Left lung (tissue), 10 donors: ENCODE data around the gene BCL11B. TPM values are rescaled to one million over a fixed set of nuclear protein-coding genes. Genes with fewer than 3 reads are reported as not detected.
A peak's percentile ranks its signal among the peaks of the same experiment; 100 is the strongest.

Experiments used
- ATAC-seq: fragments of 200-7000 bp; cut with Tn5 transposase; one replicate; pipeline ENCODE4 v1.9.1; 2020; ENCODE audit warnings: moderate library complexity
- DNase-seq, 4 donors: peaks; one replicate each; pipeline ENCODE4 v3.0.0-alpha.2; 2013 to 2020
- H3K27ac ChIP-seq, 2 donors: fragments of 200-600 bp; sonication (generic) in 1 of 2; one replicate each; pipeline versions ENCODE4 v1.5.0 to v1.8.0; 2020 to 2021
- H3K27me3 ChIP-seq, 2 donors: fragments of 200-600 bp; sonication (generic) in 1 of 2; one replicate each; pipeline versions ENCODE4 v1.5.0 to v1.8.0; 2020 to 2021
- H3K36me3 ChIP-seq, 2 donors: fragments of 200-600 bp; sonication (generic) in 1 of 2; one replicate each; pipeline versions ENCODE4 v1.5.0 to v1.8.0; 2020 to 2021
- H3K4me1 ChIP-seq, 2 donors: fragments of 200-600 bp; one replicate each; pipeline ENCODE4 v1.8.0; 2021
- H3K4me3 ChIP-seq, 2 donors: fragments of 200-600 bp; sonication (generic) in 1 of 2; one replicate each; pipeline versions ENCODE4 v1.5.0 to v1.8.0; 2020 to 2021; ENCODE audit warnings: mild to moderate bottlenecking in 1 of 2
- H3K9me3 ChIP-seq, 2 donors: fragments of 200-600 bp; sonication (generic) in 1 of 2; one replicate each; pipeline versions ENCODE4 v1.5.0 to v1.8.0; 2020 to 2021
- intact Hi-C, 2 donors: fragments of 100-400 bp; cut with DNase I; formaldehyde crosslinking; loops; one replicate each; pipeline versions ENCODE4 v1.11.2 to v1.14.2; 2022
- polyA plus RNA-seq, 6 donors: library from polyadenylated mRNA; unstranded; fragments of 120-200 nt; gene quantifications; one replicate each; pipeline ENCODE4 v1.2.1, GENCODE V29; 2013; ENCODE audit not compliant: insufficient read length in 6 of 6
- total RNA-seq, 2 donors: library from RNA; stranded (reverse); fragmentation: NEBNext Ultra II Directional; extraction: Animal tissue kit (Norgen Biotek cat#: 25700); gene quantifications; one replicate each; pipeline ENCODE4 v1.2.1, GENCODE V29; 2021
- TF ChIP-seq, protein P1 (sequence below), 2 donors: fragments of 200-600 bp; sonication (generic) in 1 of 2; IDR thresholded peaks; one replicate each; pipeline versions ENCODE4 v1.5.0 to v1.8.0; 2021; ENCODE audit warnings: antibody characterized with exemption in 2 of 2
- donor health status: DM: no; HTN: yes; CAD: no.
- donor health status: DM: no; HTN: no; CAD: no.

Gene BCL11B
- total and polyA plus RNA-seq, 8 donors, result 1.4 to 3.6 (median 3.2) TPM

DNA sequence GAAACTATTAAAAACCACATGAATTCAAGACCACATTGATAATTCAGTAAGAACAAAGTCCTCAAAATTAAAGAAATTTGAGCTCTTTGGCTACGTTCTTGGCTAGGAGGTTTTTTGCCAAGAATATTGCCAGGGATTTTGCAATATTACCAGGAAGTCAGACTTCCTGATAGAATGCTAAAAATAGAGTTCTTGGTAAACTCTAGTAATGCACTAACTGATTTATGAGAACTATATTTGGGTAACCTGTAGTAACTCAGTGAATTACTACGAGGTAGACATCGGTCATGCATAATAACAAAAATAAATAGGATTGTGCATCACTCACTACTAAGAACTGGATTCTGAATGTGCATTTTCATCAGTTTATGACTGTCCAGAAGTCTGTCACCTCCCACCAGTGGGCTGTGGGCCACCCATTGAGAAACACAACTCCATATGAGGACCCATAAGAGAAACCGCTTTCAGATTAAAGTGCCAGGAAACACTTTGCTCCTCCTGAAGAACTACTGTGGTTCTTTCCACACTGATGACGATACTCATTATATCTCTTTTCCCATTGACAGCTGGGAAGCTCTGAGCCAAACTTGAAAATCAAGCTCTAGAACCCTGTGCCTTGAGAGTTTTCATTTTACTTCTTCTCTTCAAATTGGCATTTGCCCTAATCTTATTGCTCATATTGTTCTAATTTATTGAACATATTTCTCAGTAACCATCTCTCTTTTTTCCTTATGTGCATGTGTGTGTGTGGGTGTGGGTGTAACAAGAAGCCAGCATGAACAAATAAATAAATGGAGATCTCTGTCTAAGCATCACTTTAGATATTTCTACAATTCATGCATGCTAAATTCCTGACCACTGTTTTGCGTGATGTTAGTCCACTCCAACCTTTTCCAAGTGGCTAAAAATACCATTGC is 116.6 kb downstream of the BCL11B start:
- ATAC-seq, result peak; percentile 74
- intact Hi-C loops, result no loop called here
- peak overlapping the region; percentile 23 to 33 for H3K27ac ChIP-seq

DNA sequence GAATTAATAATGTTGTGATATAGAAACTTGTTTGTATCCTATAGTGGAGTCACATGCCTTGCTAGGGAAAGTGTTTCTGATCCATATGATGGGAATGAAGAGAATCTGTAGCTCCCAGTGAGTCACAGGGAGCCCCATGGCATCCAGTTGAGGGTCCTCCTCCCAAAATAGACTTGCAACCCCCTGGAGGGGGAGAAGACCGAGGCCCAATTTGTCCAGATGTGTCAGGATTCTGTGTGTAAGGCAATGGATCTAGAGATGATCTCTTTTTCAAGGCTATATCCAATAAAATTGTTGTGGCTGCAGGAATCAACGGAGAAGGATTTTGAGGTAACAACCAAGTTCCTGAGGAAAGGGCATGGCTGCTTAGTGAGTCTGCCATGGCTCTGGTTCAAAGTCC is 121.8 kb downstream of the BCL11B start:
- ATAC-seq (no peak), DNase-seq (no peak)
- Histone ChIP-seq H3K36me3 (no peaks in the 10 kb centered on the region), H3K4me1 (peaks cover 0 to 4% of the 10 kb centered on the region in 2 donors), H3K27me3 (peaks cover 0 to 24% of the 10 kb centered on the region in 2 donors), H3K27ac (no peak overlapping the region), H3K9me3 (no peaks in the 10 kb centered on the region), H3K4me3 (no peak overlapping the region)
- TF ChIP-seq, protein P1, sequence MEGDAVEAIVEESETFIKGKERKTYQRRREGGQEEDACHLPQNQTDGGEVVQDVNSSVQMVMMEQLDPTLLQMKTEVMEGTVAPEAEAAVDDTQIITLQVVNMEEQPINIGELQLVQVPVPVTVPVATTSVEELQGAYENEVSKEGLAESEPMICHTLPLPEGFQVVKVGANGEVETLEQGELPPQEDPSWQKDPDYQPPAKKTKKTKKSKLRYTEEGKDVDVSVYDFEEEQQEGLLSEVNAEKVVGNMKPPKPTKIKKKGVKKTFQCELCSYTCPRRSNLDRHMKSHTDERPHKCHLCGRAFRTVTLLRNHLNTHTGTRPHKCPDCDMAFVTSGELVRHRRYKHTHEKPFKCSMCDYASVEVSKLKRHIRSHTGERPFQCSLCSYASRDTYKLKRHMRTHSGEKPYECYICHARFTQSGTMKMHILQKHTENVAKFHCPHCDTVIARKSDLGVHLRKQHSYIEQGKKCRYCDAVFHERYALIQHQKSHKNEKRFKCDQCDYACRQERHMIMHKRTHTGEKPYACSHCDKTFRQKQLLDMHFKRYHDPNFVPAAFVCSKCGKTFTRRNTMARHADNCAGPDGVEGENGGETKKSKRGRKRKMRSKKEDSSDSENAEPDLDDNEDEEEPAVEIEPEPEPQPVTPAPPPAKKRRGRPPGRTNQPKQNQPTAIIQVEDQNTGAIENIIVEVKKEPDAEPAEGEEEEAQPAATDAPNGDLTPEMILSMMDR (IDR thresholded peaks at IDR 0.05), result no peak
- intact Hi-C loops, result no loop called here

More for the DNA sequence above, 116.6 kb downstream of the BCL11B start:
- Histone ChIP-seq H3K4me1 (peaks cover 6 to 17% of the 10 kb centered on the region in 2 donors), H3K36me3 (no peaks in the 10 kb centered on the region), H3K4me3 (no peak overlapping the region), H3K27me3 (peaks cover 0 to 9% of the 10 kb centered on the region in 2 donors), H3K9me3 (no peaks in the 10 kb centered on the region)
- no peak for DNase-seq
- TF ChIP-seq, protein P1 (IDR thresholded peaks at IDR 0.05), result no peak

GRCh38 chr14:99148861-99149610 is 123.0 kb downstream of the BCL11B start:
- Histone ChIP-seq H3K4me1 (no peaks in the 10 kb centered on the region), H3K27me3 (peaks cover 0 to 24% of the 10 kb centered on the region in 2 donors), H3K4me3 (no peak overlapping the region), H3K36me3 (no peaks in the 10 kb centered on the region), H3K9me3 (no peaks in the 10 kb centered on the region), H3K27ac (no peak overlapping the region)
- intact Hi-C loops, result no loop called here
- no peak for ATAC-seq
- DNase-seq, result no peak
- TF ChIP-seq, protein P1 (IDR thresholded peaks at IDR 0.05), result no peak

GRCh38 chr14:99148131-99148530 is 123.9 kb downstream of the BCL11B start:
- peaks cover 0 to 24% of the 10 kb centered on the region in 2 donors for H3K27me3 ChIP-seq
- H3K4me3 ChIP-seq, result no peak overlapping the region
- no peaks in the 10 kb centered on the region for H3K9me3 ChIP-seq
- DNase-seq (no peak), ATAC-seq (no peak)
- no peak overlapping the region for H3K27ac ChIP-seq
- no peaks in the 10 kb centered on the region for H3K36me3 ChIP-seq
- TF ChIP-seq, protein P1 (IDR thresholded peaks at IDR 0.05), result no peak
- intact Hi-C loops, result no loop called here
- no peaks in the 10 kb centered on the region for H3K4me1 ChIP-seq

GRCh38 chr14:99147366-99147740 is 124.6 kb downstream of the BCL11B start:
- H3K27ac ChIP-seq, result no peak overlapping the region
- no peak overlapping the region for H3K4me3 ChIP-seq
- H3K9me3 ChIP-seq, result no peaks in the 10 kb centered on the region
- no peak for ATAC-seq
- TF ChIP-seq, protein P1 (IDR thresholded peaks at IDR 0.05), result no peak
- no peak for DNase-seq
- intact Hi-C loops, result no loop called here
- peaks cover 0 to 18% of the 10 kb centered on the region in 2 donors for H3K27me3 ChIP-seq
- no peaks in the 10 kb centered on the region for H3K36me3 ChIP-seq
- no peaks in the 10 kb centered on the region for H3K4me1 ChIP-seq
